GM06990 (cell line): ENCODE results near the gene PROS1.

Experiments
- DNase-seq: peaks from one replicate; pipeline ENCODE4 v3.0.0-alpha.2; 2011; ENCODE audit not compliant: insufficient read length; ENCODE audit errors: extremely low read depth
- H3K27me3 ChIP-seq: replicated peaks from 2 replicates; pipeline ENCODE4 v1.6.0; 2011; ENCODE audit warnings: low read length; ENCODE audit not compliant: control insufficient read depth, insufficient read depth
- H3K36me3 ChIP-seq: 2 replicates; pipeline ENCODE4 v1.5.1; 2011; ENCODE audit warnings: low read length; ENCODE audit not compliant: control insufficient read depth, insufficient read depth
- H3K4me3 ChIP-seq: replicated peaks from 2 replicates; pipeline ENCODE4 v1.5.1; 2011; ENCODE audit warnings: low read depth, mild to moderate bottlenecking, control low read depth, low read length
- CTCF ChIP-seq: IDR thresholded peaks from 2 replicates; pipeline ENCODE4 v1.5.1; 2011; ENCODE audit warnings: low read length, control low read depth, mild to moderate bottlenecking, inconsistent platforms; ENCODE audit not compliant: insufficient read depth, poor library complexity, severe bottlenecking

PROS1 gene

DNA sequence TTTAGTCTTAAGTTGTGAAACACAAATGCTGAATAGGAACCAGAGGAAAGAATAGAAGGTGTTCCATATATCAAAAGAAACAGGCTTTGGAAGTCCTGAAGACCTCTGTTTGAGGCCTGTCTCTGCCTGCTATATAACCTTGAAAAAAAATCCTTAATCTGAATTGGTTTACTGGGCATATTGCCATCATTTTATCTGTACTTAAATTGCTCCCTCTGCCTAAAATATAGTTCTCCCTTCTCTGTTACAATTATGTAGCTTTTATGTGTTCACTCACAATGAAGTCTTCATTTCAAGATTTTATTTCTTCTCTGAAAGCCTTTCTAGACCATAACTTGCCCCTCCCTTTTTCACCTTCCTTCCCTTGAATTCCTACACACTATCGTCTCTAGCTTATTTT, 27.5 kb upstream of the PROS1 start:
- TF ChIP-seq CTCF: no peak
- no peak for DNase-seq
- Histone ChIP-seq H3K27me3 (no peaks in the 10 kb centered on the region), H3K36me3 (no peaks in the 10 kb centered on the region), H3K4me3 (no peak overlapping the region)

DNA sequence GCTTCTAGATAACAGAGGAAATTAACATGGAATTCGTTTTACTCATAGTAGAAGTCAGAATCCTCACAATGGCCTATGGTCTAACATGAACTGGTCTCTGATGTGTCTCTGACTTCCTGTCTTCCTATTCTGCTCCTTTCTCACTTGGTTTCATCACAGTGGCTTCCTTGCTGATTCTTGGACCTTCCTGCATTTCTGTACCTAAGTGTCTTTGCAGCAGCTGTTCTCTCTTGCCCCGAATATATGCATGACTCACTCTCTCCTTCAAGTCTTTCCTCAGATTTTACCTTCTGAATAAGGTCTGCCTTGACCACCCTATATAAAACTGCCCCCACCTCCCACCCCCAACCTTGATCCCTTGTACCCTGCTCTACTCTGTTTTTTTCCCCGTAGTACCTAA, 20.4 kb upstream of the PROS1 start:
- TF ChIP-seq CTCF: no peak
- no peak overlapping the region for H3K4me3 ChIP-seq
- no peaks in the 10 kb centered on the region for H3K36me3 ChIP-seq
- H3K27me3 ChIP-seq: no peaks in the 10 kb centered on the region
- DNase-seq: no peak

DNA sequence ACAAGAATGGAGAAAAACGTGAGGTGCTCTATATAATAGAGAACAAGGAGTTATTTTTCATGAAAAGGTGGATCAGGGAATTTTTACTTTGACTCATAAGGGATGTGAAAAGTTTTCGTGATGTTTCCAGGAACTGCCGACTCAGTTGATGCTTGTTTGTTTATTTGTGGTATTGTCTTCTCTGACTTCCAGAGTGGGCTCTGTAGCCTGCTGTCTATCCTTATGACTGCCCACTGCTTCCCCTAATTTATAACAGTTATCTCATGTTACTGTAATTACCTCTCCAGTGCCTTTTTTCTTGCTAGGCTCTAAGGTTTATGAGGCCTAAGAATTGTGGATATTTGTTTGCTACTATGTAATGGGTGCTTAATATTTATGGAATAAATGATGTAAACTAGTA, 18.5 kb upstream of the PROS1 start:
- H3K27me3 ChIP-seq: no peaks in the 10 kb centered on the region
- no peak overlapping the region for H3K4me3 ChIP-seq
- no peak for DNase-seq
- no peaks in the 10 kb centered on the region for H3K36me3 ChIP-seq
- no peak for TF ChIP-seq CTCF

- H3K4me3 ChIP-seq: no peak overlapping the region
- H3K36me3 ChIP-seq: no peaks in the 10 kb centered on the region
- no peak for DNase-seq
- no peaks in the 10 kb centered on the region for H3K27me3 ChIP-seq
- no peak for TF ChIP-seq CTCF
These were observed 17.9 kb upstream of the PROS1 start for GRCh38 chr3:93991631-93992030.

GRCh38 chr3:93989241-93989640, 15.5 kb upstream of the PROS1 start:
- no peak for DNase-seq
- H3K4me3 ChIP-seq: no peak overlapping the region
- H3K27me3 ChIP-seq: no peaks in the 10 kb centered on the region
- H3K36me3 ChIP-seq: no peaks in the 10 kb centered on the region
- TF ChIP-seq CTCF: no peak

DNA sequence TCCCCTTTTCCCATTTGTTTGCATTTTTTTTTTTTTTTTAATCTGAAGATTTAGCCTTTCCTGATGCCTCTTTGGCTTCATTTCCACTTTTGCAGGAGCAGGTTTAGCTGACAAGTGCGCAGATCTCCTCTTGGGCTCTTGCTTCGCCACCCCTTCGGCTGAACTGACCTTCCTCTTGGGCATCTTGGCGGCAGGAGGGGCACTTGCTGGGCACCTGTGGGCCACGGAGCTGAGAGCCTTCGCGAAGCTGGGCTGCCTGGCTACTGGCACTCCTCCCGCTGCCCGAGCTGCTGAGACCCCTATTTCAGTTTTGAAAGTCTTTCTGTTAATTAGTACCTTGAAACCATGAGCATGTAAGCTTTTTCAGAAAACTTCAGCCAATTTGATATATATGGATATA, 15.1 kb upstream of the PROS1 start:
- H3K4me3 ChIP-seq: no peak overlapping the region
- no peaks in the 10 kb centered on the region for H3K36me3 ChIP-seq
- no peak for DNase-seq
- H3K27me3 ChIP-seq: no peaks in the 10 kb centered on the region
- no peak for TF ChIP-seq CTCF
